ENCODE measurements around the gene HSBP1. TPM values are rescaled to one million over a fixed set of nuclear protein-coding genes. Genes with fewer than 3 reads are reported as not detected.

Gene HSBP1
- total RNA-seq, 6 experiments from 2014 or later: 5.6 to 46.2 (median 35.2) TPM

DNA sequence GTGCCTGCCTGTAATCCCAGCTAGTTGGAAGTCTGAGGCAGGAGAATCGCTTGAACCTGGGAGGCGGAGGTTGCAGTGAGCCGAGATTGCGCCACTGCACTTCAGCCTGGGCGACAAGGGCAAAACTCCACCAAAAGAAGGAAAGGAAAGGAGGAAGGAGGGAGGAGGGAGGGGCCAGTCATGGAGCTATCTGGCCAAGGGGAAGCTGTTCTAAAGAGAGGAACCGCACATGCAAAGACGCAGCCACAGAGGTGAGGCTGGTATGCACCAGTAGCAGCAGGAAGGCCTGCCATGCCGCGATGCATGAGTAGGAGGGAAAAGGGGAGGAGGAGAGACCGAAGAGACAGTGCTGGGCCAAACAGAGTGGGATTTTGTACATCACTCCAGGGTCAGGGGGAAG lies 35.9 kb downstream of the HSBP1 start:
- ATAC-seq (no peak), DNase-seq (no peak)
- 58% methylated on average over 10 of the region's 10 CpGs for WGBS (ENCODE audit: insufficient coverage, low coverage, low lambda C conversion rate, missing lambda C conversion rate)

DNA sequence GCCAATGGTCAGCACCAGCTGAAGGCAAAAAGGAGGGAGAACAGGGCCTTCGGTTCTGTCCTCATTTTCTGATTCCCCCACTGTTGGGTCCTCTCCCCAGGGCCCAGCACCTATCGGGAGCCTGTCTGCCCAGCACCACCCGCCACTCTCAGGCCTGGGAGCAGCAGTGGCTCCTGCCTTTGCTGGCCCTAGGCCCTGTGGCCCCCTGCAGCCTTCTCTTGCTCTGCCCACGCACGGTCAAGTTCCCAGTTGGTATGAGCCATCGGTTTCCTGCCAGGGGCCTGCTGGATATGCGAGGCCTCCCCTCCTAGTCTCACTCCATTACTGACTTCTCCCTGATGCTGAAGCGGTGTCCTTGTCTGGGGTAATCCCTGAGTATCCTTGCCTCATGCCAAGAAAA lies 37.5 kb downstream of the HSBP1 start:
- intact Hi-C loops (cut with DNase I): no loop called here
- TF ChIP-seq, protein P1, sequence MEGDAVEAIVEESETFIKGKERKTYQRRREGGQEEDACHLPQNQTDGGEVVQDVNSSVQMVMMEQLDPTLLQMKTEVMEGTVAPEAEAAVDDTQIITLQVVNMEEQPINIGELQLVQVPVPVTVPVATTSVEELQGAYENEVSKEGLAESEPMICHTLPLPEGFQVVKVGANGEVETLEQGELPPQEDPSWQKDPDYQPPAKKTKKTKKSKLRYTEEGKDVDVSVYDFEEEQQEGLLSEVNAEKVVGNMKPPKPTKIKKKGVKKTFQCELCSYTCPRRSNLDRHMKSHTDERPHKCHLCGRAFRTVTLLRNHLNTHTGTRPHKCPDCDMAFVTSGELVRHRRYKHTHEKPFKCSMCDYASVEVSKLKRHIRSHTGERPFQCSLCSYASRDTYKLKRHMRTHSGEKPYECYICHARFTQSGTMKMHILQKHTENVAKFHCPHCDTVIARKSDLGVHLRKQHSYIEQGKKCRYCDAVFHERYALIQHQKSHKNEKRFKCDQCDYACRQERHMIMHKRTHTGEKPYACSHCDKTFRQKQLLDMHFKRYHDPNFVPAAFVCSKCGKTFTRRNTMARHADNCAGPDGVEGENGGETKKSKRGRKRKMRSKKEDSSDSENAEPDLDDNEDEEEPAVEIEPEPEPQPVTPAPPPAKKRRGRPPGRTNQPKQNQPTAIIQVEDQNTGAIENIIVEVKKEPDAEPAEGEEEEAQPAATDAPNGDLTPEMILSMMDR (IDR thresholded peaks at IDR 0.05): no peak
- no peak for TF ChIP-seq POLR2A (IDR thresholded peaks at IDR 0.05)
- no peaks in the 10 kb centered on the region for H3K27me3 ChIP-seq
- H3K4me1 ChIP-seq: no peaks in the 10 kb centered on the region
- ATAC-seq: peak in 1 of 4 donors; percentile 20
- no peak for DNase-seq
- H3K27ac ChIP-seq: no peak overlapping the region
- H3K9me3 ChIP-seq: no peaks in the 10 kb centered on the region
- no peaks in the 10 kb centered on the region for H3K36me3 ChIP-seq
- no peak overlapping the region for H3K4me3 ChIP-seq
- WGBS (ENCODE audit: insufficient coverage, low coverage, low lambda C conversion rate, missing lambda C conversion rate): 95% methylated on average over 4 of the region's 8 CpGs

More for the DNA sequence above, 35.9 kb downstream of the HSBP1 start:
- Histone ChIP-seq H3K36me3 (no peaks in the 10 kb centered on the region), H3K4me1 (no peaks in the 10 kb centered on the region), H3K9me3 (no peaks in the 10 kb centered on the region), H3K27me3 (no peaks in the 10 kb centered on the region), H3K4me3 (no peak overlapping the region), H3K27ac (no peak overlapping the region)
- no peak for TF ChIP-seq POLR2A (IDR thresholded peaks at IDR 0.05)
- TF ChIP-seq, protein P1 (IDR thresholded peaks at IDR 0.05): no peak
- intact Hi-C loops (cut with DNase I): no loop called here

DNA sequence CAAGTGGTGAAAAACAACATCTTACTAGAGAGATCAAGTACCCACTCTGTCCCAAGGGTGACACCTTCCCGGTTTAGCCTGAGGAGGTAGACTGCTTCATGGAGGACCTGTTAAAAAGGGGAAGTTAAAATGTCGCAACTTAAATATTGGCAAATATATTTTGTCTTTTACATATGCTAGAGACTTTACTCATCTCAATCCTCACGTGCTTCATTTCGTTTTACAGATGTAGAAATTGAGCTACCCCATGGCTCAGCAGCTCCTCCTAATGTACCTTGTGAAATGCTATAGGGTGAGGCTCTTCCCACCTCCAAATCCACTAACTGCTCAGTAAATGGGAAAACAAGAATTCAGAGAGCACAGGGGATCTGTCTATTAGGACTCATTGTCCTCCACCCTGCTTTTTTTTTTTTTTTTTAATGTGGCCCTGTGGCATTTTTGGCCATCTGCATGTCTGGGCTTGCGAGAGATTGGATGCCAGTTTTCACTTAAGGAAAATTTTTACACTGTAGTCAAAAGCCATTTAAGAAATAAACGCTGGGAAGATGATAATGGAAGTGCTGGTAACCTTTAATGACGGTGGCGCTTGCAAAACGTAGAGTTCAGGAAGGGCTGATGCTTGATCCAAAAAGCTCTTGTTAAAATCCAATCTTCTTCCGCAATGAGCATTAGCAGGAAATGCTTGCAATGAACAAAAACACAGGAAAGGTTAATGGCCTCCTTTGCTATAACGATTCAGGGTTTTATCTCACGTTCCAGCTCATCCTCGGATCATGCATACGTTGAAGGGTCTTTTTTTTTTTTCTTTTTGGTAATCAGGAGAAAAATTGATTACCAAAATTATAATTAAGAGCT lies 39.8 kb downstream of the HSBP1 start:
- no peaks in the 10 kb centered on the region for H3K27me3 ChIP-seq
- H3K9me3 ChIP-seq: no peaks in the 10 kb centered on the region
- intact Hi-C loops (cut with DNase I): no loop called here
- H3K4me1 ChIP-seq: no peaks in the 10 kb centered on the region
- ATAC-seq (peak in 1 of 4 donors; percentile 33), DNase-seq (no peak)
- no peak overlapping the region for H3K4me3 ChIP-seq
- H3K27ac ChIP-seq: no peak overlapping the region
- WGBS (ENCODE audit: insufficient coverage, low coverage, low lambda C conversion rate, missing lambda C conversion rate): 57% methylated on average over 14 of the region's 14 CpGs
- H3K36me3 ChIP-seq: no peaks in the 10 kb centered on the region
- TF ChIP-seq, protein P1 (IDR thresholded peaks at IDR 0.05): no peak
- no peak for TF ChIP-seq POLR2A (IDR thresholded peaks at IDR 0.05)

DNA sequence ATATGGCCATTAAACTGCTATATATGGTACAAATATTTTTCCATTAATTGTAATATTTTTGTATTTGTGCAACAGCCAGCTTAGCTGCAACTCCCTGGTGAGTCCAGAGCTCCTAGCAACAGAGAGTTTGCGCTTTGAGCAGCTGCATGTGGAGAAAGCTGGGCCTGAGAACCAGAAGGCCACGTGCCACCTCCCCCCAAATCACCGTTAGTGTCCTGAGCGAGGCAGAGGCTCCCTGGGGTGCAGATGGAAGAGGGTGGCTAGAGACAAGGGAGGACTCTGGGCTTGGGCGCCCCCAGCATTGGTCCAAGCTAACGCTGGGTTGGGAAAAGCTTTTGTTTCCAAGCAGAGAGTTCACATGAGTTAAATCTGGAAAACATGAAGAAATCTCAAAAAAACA lies 41.6 kb downstream of the HSBP1 start:
- ATAC-seq: no peak
- WGBS (ENCODE audit: insufficient coverage, low coverage, low lambda C conversion rate, missing lambda C conversion rate): 86% methylated on average over 6 of the region's 6 CpGs
- no peaks in the 10 kb centered on the region for H3K9me3 ChIP-seq

More for the DNA sequence above, 41.6 kb downstream of the HSBP1 start:
- intact Hi-C loops (cut with DNase I): no loop called here
- no peaks in the 10 kb centered on the region for H3K36me3 ChIP-seq
- H3K27me3 ChIP-seq: no peaks in the 10 kb centered on the region
- no peak overlapping the region for H3K4me3 ChIP-seq
- no peaks in the 10 kb centered on the region for H3K4me1 ChIP-seq
- no peak for DNase-seq
- no peak overlapping the region for H3K27ac ChIP-seq
- TF ChIP-seq POLR2A (IDR thresholded peaks at IDR 0.05): no peak
- TF ChIP-seq, protein P1 (IDR thresholded peaks at IDR 0.05): no peak
